ENCODE measurements around the gene BAK1.
"Not testable (repeated sequence)": the region's sequence is repeated elsewhere in the genome, so short reads cannot be mapped to it uniquely, and the experiment has no call there.

BAK1 gene

DNA sequence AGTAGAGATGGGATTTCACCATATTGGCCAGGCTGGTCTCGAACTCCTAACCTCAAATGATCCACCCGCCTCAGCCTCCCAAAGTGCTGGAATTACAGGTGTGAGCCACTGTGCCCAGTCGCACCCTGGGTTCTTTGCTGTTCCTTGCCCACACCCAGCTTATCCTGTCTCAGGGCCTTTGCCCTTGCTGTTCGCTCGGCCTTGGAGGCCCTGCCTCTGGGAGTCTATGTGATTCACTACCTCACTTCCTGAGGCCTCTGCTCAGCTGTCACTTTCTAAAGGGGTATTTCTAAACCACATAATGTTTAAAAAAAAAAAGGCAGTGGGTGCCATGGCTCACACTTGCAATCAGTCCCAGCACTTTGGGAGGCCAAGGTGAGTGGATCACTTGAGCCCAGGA, 16.8 kb upstream of the BAK1 start:
- H3K27me3 ChIP-seq (replicated peaks; ENCODE audit: control insufficient read depth, insufficient read depth, low read length, poor library complexity, severe bottlenecking); H3K4me3 ChIP-seq (ENCODE audit: insufficient read depth, low read depth, low read length, poor library complexity, severe bottlenecking); H3K27ac ChIP-seq (ENCODE audit: insufficient read depth, low read length, poor library complexity, severe bottlenecking); H3K36me3 ChIP-seq (ENCODE audit: control insufficient read depth, insufficient read depth, low read length); DNase-seq; H3K9me3 ChIP-seq (ENCODE audit: control insufficient read depth, low read length): not testable (repeated sequence)
- H3K4me1 ChIP-seq (ENCODE audit: control insufficient read depth, insufficient read depth, low read length, poor library complexity, severe bottlenecking), result peaks cover 10% of the 10 kb centered on the region

DNA sequence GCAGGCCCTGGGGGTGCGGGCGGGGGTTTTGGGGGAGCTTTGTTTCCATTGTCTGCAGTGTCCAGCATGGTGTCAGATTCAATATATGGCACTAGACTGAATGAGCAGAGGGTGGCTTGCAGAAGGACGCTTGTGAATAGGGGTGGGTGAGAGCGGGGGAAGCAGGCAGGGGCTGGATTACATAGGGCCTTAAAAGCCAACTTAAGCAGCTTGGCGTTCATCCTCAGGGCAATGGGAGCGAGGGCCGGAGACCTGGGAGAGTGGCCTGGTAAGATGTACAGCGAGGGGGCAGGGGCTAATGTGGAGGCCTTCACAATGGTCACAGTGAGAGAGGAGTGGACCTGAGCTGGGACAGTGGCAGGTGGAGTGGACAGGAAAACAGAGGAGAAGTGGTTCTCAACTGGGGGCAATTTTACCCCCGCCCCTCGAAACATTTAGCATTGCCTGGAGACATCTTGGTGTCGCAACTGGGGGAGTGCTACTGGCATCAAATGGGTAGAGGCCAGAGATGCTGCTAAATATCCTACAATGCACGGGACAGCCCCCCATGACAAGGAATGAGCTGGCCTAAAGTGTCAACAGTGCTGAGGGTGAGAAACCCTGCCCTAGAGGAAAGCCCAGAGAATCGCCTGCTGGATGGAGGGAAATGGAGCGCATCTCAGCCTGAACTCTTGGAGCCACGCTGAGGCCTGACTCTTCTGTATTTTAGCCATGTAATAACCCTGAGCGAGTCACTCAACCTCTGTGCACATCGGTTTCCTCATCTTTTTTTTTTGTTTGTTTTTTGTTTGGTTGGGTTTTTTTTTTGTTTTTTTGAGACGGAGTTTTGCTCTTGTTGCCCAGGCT, 15.1 kb upstream of the BAK1 start:
- no peak overlapping the region for H3K4me3 ChIP-seq (ENCODE audit: insufficient read depth, low read depth, low read length, poor library complexity, severe bottlenecking)
- no peaks in the 10 kb centered on the region for H3K27me3 ChIP-seq (replicated peaks; ENCODE audit: control insufficient read depth, insufficient read depth, low read length, poor library complexity, severe bottlenecking)
- H3K9me3 ChIP-seq (ENCODE audit: control insufficient read depth, low read length), result no peaks in the 10 kb centered on the region
- no peak for DNase-seq
- no peak overlapping the region for H3K27ac ChIP-seq (ENCODE audit: insufficient read depth, low read length, poor library complexity, severe bottlenecking)
- no peaks in the 10 kb centered on the region for H3K36me3 ChIP-seq (ENCODE audit: control insufficient read depth, insufficient read depth, low read length)
- peaks cover 10% of the 10 kb centered on the region for H3K4me1 ChIP-seq (ENCODE audit: control insufficient read depth, insufficient read depth, low read length, poor library complexity, severe bottlenecking)

DNA sequence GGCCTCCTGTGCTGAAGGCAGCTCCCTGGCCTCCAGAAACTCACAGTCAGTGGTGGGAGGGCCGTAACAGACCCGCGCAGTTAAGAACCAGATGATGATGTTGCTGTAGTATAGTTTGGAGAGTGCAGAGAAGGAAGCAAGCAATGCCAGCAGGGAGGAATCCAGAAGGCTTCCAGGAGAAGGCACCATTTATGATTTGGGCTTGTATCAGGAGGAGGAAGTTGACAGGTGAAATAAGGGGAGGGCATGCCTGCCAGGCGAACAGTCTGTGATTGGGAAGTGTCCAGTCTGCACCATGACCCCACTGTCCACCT, 13.3 kb upstream of the BAK1 start:
- peaks cover 10% of the 10 kb centered on the region for H3K4me1 ChIP-seq (ENCODE audit: control insufficient read depth, insufficient read depth, low read length, poor library complexity, severe bottlenecking)
- H3K27ac ChIP-seq (ENCODE audit: insufficient read depth, low read length, poor library complexity, severe bottlenecking), result peak overlapping the region; percentile 29
- no peak for DNase-seq
- peak overlapping the region; percentile 44 for H3K4me3 ChIP-seq (ENCODE audit: insufficient read depth, low read depth, low read length, poor library complexity, severe bottlenecking)
- no peaks in the 10 kb centered on the region for H3K27me3 ChIP-seq (replicated peaks; ENCODE audit: control insufficient read depth, insufficient read depth, low read length, poor library complexity, severe bottlenecking)
- no peaks in the 10 kb centered on the region for H3K9me3 ChIP-seq (ENCODE audit: control insufficient read depth, low read length)
- no peaks in the 10 kb centered on the region for H3K36me3 ChIP-seq (ENCODE audit: control insufficient read depth, insufficient read depth, low read length)

DNA sequence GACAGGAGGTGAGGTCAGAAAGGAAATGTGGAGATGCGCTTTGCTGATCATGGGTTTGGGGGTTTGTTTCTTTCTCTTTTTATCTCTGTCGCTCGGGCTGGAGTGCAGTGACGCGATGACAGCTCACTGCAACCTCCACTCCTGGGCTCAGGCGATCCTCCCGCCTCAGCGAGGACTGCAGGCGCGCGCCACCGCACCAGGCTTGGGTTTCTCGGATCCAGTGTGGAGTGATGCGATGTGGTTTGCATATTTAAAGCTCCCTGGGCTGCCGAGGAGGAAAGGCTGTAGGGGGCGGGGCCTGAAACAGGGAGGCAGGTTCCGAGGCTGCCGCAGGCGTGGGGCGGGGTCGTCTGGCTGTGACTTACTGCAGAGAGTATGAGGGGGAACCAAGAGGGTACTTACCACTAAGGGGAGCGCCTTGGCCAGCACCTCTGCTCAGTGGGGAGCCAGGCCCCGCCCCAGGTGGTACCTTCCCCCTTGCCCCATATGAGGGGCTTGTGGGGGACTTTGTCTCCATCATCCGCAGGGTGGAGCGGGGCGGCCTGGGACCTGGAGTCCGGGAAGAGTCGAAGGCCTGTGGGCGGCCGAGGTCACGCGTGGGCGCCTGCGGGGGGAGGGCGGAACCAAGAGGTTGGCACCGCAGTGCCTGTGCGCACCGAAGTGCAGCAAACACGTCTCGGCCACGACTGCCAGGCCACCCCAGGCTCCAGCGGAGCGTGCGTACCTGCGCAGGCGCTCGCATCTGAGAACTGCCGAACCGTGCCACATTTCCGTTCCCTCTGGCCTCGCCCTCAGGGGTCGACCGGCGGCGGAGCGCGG, 12.7 kb upstream of the BAK1 start:
- H3K27ac ChIP-seq (ENCODE audit: insufficient read depth, low read length, poor library complexity, severe bottlenecking), result peak overlapping the region; percentile 29
- no peaks in the 10 kb centered on the region for H3K36me3 ChIP-seq (ENCODE audit: control insufficient read depth, insufficient read depth, low read length)
- peak overlapping the region; percentile 44 for H3K4me3 ChIP-seq (ENCODE audit: insufficient read depth, low read depth, low read length, poor library complexity, severe bottlenecking)
- peak in 2 of 3 donors; percentile 39 to 42 for DNase-seq
- no peaks in the 10 kb centered on the region for H3K9me3 ChIP-seq (ENCODE audit: control insufficient read depth, low read length)
- no peaks in the 10 kb centered on the region for H3K27me3 ChIP-seq (replicated peaks; ENCODE audit: control insufficient read depth, insufficient read depth, low read length, poor library complexity, severe bottlenecking)
- peaks cover 10% of the 10 kb centered on the region for H3K4me1 ChIP-seq (ENCODE audit: control insufficient read depth, insufficient read depth, low read length, poor library complexity, severe bottlenecking)

DNA sequence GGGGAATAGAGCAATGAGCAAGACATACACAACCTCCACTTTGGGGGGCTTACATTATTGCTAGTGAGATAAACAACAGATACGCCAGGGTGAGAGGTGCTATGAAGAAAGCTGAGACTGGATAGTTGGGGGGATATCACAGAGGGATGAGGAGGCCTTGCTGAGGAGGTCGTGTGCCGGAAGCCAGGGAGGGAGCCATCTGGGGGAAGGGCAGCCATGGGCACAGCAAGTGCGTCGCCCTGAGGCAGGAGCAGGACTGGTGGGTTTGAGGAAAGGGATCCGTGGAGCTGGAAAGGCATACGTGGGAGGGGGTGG, 12.2 kb upstream of the BAK1 start:
- no peak overlapping the region for H3K27ac ChIP-seq (ENCODE audit: insufficient read depth, low read length, poor library complexity, severe bottlenecking)
- H3K27me3 ChIP-seq (replicated peaks; ENCODE audit: control insufficient read depth, insufficient read depth, low read length, poor library complexity, severe bottlenecking), result no peaks in the 10 kb centered on the region
- H3K4me3 ChIP-seq (ENCODE audit: insufficient read depth, low read depth, low read length, poor library complexity, severe bottlenecking), result no peak overlapping the region
- no peak for DNase-seq
- no peaks in the 10 kb centered on the region for H3K36me3 ChIP-seq (ENCODE audit: control insufficient read depth, insufficient read depth, low read length)
- no peaks in the 10 kb centered on the region for H3K9me3 ChIP-seq (ENCODE audit: control insufficient read depth, low read length)
- H3K4me1 ChIP-seq (ENCODE audit: control insufficient read depth, insufficient read depth, low read length, poor library complexity, severe bottlenecking), result peaks cover 10% of the 10 kb centered on the region

DNA sequence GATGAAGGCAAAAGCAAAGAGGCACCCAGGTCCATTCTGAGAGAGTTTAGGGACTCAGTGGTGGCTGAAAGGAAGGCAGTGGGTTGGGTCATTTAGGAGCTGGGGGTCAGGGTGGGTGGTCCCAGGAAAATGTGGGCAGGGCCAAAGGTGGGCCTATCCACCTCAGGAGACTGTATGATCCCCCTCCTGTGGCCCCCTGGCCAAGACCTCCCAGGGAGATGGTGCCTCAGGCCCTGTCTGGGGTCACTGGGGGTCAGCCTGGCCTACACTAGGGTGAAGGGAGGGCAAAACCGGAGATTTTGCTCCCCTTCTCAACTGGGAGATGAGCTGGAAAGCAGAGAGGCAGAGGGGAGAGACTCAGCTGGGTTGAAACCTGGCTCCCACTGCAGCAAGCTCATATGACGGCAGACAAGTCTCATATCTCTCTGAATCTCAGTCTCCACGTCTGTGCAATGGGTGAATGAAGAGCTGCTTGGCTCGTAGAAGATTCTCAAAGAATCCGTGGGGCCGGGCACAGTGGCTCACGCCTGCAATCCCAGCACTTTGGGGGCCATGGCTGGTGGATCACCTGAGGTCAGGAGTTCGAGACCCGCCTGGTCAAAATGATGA, 11.5 kb upstream of the BAK1 start:
- Histone ChIP-seq H3K36me3 (ENCODE audit: control insufficient read depth, insufficient read depth, low read length) (no peaks in the 10 kb centered on the region), H3K4me3 (ENCODE audit: insufficient read depth, low read depth, low read length, poor library complexity, severe bottlenecking) (no peak overlapping the region), H3K4me1 (ENCODE audit: control insufficient read depth, insufficient read depth, low read length, poor library complexity, severe bottlenecking) (peaks cover 10% of the 10 kb centered on the region), H3K9me3 (ENCODE audit: control insufficient read depth, low read length) (no peaks in the 10 kb centered on the region), H3K27me3 (replicated peaks; ENCODE audit: control insufficient read depth, insufficient read depth, low read length, poor library complexity, severe bottlenecking) (no peaks in the 10 kb centered on the region), H3K27ac (ENCODE audit: insufficient read depth, low read length, poor library complexity, severe bottlenecking) (no peak overlapping the region)
- DNase-seq, result no peak

GRCh38 chr6:33590531-33591198, 10.6 kb upstream of the BAK1 start:
- H3K9me3 ChIP-seq (ENCODE audit: control insufficient read depth, low read length), result no peaks in the 10 kb centered on the region
- no peak overlapping the region for H3K4me3 ChIP-seq (ENCODE audit: insufficient read depth, low read depth, low read length, poor library complexity, severe bottlenecking)
- H3K4me1 ChIP-seq (ENCODE audit: control insufficient read depth, insufficient read depth, low read length, poor library complexity, severe bottlenecking), result peaks cover 13% of the 10 kb centered on the region
- H3K27ac ChIP-seq (ENCODE audit: insufficient read depth, low read length, poor library complexity, severe bottlenecking), result no peak overlapping the region
- no peak for DNase-seq
- no peaks in the 10 kb centered on the region for H3K27me3 ChIP-seq (replicated peaks; ENCODE audit: control insufficient read depth, insufficient read depth, low read length, poor library complexity, severe bottlenecking)
- no peaks in the 10 kb centered on the region for H3K36me3 ChIP-seq (ENCODE audit: control insufficient read depth, insufficient read depth, low read length)

GRCh38 chr6:33589731-33590530, 9.9 kb upstream of the BAK1 start:
- Histone ChIP-seq H3K4me1 (ENCODE audit: control insufficient read depth, insufficient read depth, low read length, poor library complexity, severe bottlenecking) (peaks cover 20% of the 10 kb centered on the region), H3K27me3 (replicated peaks; ENCODE audit: control insufficient read depth, insufficient read depth, low read length, poor library complexity, severe bottlenecking) (no peaks in the 10 kb centered on the region), H3K36me3 (ENCODE audit: control insufficient read depth, insufficient read depth, low read length) (no peaks in the 10 kb centered on the region), H3K27ac (ENCODE audit: insufficient read depth, low read length, poor library complexity, severe bottlenecking) (no peak overlapping the region), H3K4me3 (ENCODE audit: insufficient read depth, low read depth, low read length, poor library complexity, severe bottlenecking) (no peak overlapping the region), H3K9me3 (ENCODE audit: control insufficient read depth, low read length) (no peaks in the 10 kb centered on the region)
- no peak for DNase-seq

DNA sequence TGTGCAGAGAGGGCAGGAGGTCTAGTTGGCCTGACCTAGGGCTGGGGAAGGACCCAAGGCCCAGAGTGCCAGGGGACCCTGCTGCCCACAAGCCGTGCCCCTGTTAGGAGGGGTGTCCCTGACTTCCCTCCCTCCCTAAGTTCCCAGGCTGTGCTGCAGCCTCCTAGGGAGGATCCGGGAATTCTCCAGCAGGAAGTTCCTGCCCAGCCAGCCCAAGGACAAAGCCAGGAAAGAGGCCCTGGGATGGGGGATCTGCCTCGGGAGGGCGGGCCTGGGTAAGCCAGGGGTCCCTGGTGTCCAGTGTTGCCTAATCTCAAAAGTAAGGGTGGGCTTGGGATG, 9.3 kb upstream of the BAK1 start:
- Histone ChIP-seq H3K36me3 (ENCODE audit: control insufficient read depth, insufficient read depth, low read length) (no peaks in the 10 kb centered on the region), H3K27ac (ENCODE audit: insufficient read depth, low read length, poor library complexity, severe bottlenecking) (no peak overlapping the region), H3K9me3 (ENCODE audit: control insufficient read depth, low read length) (no peaks in the 10 kb centered on the region), H3K27me3 (replicated peaks; ENCODE audit: control insufficient read depth, insufficient read depth, low read length, poor library complexity, severe bottlenecking) (no peaks in the 10 kb centered on the region), H3K4me3 (ENCODE audit: insufficient read depth, low read depth, low read length, poor library complexity, severe bottlenecking) (no peak overlapping the region), H3K4me1 (ENCODE audit: control insufficient read depth, insufficient read depth, low read length, poor library complexity, severe bottlenecking) (peaks cover 21% of the 10 kb centered on the region)
- no peak for DNase-seq

All from effector memory CD4-positive, alpha-beta T cell (primary cell).